WTC11 (cell line): ENCODE measurements around the gene GTF2A1L.

Source experiments
- E2F4 ChIP-seq: sonication (generic); formaldehyde crosslinking; IDR thresholded peaks from 2 replicates; pipeline ENCODE4 v1.8.1; 2022; ENCODE audit warnings: low read depth, mild to moderate bottlenecking, moderate library complexity, missing genetic modification reagents, borderline replicate concordance
- GABPB1 ChIP-seq: sonication (generic); formaldehyde crosslinking; IDR thresholded peaks from 2 replicates; pipeline ENCODE4 v1.8.1; 2023; ENCODE audit warnings: mild to moderate bottlenecking, missing genetic modification reagents
- ZNF232 ChIP-seq: sonication (generic); formaldehyde crosslinking; IDR thresholded peaks from 2 replicates; pipeline ENCODE4 v1.8.0; 2022; ENCODE audit warnings: mild to moderate bottlenecking, missing genetic modification reagents
- ZNF416 ChIP-seq: fragments of 250-450 bp; sonication (Bioruptor Pico); IDR thresholded peaks from 2 replicates; pipeline ENCODE4 v1.9.0; 2021; ENCODE audit warnings: mild to moderate bottlenecking, inconsistent platforms
- TF ChIP-seq, protein P1 (sequence below): fragments of 200-600 bp; IDR thresholded peaks from 2 replicates; pipeline ENCODE4 v1.8.0; 2022; ENCODE audit warnings: antibody characterized with exemption
- TF ChIP-seq, protein P2 (sequence below): sonication (generic); formaldehyde crosslinking; IDR thresholded peaks from 2 replicates; pipeline ENCODE4 v1.8.1; 2023; ENCODE audit warnings: mild to moderate bottlenecking, missing genetic modification reagents, borderline replicate concordance
- TF ChIP-seq, protein P3 (sequence below): sonication (generic); formaldehyde crosslinking; IDR thresholded peaks from 2 replicates; pipeline ENCODE4 v1.8.0; 2022; ENCODE audit warnings: mild to moderate bottlenecking, missing genetic modification reagents

GRCh38 chr2:48719480-48720177 is 102.0 kb downstream of the GTF2A1L start:
- TF ChIP-seq, protein P1, sequence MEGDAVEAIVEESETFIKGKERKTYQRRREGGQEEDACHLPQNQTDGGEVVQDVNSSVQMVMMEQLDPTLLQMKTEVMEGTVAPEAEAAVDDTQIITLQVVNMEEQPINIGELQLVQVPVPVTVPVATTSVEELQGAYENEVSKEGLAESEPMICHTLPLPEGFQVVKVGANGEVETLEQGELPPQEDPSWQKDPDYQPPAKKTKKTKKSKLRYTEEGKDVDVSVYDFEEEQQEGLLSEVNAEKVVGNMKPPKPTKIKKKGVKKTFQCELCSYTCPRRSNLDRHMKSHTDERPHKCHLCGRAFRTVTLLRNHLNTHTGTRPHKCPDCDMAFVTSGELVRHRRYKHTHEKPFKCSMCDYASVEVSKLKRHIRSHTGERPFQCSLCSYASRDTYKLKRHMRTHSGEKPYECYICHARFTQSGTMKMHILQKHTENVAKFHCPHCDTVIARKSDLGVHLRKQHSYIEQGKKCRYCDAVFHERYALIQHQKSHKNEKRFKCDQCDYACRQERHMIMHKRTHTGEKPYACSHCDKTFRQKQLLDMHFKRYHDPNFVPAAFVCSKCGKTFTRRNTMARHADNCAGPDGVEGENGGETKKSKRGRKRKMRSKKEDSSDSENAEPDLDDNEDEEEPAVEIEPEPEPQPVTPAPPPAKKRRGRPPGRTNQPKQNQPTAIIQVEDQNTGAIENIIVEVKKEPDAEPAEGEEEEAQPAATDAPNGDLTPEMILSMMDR = no peak
- TF ChIP-seq ZNF416 (no peak), ZNF232 (CRISPR knock-in tag) (no peak), GABPB1 (CRISPR knock-in tag) (no peak), E2F4 (CRISPR knock-in tag) (no peak)
- TF ChIP-seq, protein P2, sequence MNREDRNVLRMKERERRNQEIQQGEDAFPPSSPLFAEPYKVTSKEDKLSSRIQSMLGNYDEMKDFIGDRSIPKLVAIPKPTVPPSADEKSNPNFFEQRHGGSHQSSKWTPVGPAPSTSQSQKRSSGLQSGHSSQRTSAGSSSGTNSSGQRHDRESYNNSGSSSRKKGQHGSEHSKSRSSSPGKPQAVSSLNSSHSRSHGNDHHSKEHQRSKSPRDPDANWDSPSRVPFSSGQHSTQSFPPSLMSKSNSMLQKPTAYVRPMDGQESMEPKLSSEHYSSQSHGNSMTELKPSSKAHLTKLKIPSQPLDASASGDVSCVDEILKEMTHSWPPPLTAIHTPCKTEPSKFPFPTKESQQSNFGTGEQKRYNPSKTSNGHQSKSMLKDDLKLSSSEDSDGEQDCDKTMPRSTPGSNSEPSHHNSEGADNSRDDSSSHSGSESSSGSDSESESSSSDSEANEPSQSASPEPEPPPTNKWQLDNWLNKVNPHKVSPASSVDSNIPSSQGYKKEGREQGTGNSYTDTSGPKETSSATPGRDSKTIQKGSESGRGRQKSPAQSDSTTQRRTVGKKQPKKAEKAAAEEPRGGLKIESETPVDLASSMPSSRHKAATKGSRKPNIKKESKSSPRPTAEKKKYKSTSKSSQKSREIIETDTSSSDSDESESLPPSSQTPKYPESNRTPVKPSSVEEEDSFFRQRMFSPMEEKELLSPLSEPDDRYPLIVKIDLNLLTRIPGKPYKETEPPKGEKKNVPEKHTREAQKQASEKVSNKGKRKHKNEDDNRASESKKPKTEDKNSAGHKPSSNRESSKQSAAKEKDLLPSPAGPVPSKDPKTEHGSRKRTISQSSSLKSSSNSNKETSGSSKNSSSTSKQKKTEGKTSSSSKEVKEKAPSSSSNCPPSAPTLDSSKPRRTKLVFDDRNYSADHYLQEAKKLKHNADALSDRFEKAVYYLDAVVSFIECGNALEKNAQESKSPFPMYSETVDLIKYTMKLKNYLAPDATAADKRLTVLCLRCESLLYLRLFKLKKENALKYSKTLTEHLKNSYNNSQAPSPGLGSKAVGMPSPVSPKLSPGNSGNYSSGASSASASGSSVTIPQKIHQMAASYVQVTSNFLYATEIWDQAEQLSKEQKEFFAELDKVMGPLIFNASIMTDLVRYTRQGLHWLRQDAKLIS (CRISPR knock-in tag) = no peak
- TF ChIP-seq, protein P3, sequence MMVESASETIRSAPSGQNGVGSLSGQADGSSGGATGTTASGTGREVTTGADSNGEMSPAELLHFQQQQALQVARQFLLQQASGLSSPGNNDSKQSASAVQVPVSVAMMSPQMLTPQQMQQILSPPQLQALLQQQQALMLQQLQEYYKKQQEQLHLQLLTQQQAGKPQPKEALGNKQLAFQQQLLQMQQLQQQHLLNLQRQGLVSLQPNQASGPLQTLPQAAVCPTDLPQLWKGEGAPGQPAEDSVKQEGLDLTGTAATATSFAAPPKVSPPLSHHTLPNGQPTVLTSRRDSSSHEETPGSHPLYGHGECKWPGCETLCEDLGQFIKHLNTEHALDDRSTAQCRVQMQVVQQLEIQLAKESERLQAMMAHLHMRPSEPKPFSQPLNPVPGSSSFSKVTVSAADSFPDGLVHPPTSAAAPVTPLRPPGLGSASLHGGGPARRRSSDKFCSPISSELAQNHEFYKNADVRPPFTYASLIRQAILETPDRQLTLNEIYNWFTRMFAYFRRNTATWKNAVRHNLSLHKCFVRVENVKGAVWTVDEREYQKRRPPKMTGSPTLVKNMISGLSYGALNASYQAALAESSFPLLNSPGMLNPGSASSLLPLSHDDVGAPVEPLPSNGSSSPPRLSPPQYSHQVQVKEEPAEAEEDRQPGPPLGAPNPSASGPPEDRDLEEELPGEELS (CRISPR knock-in tag) = no peak
